A549 (cell line): ENCODE results near the gene SSU72. TPM values are rescaled to one million over a fixed set of nuclear protein-coding genes. Genes with fewer than 3 reads are reported as not detected.

Experiments used
- ATAC-seq, 2 experiments: fragments of 200-7000 bp in 1 of 2; fragments of >200 bp in 1 of 2; cut with Nextera tagmentation in 1 of 2; cut with Tn5 transposase in 1 of 2; 3 replicates each; pipeline versions ENCODE4 v1.8.0 to v1.9.1; 2018 to 2020; ENCODE audit warnings: mild to moderate bottlenecking in 1 of 2, moderate library complexity in 1 of 2
- CTCF ChIA-PET: fragments of 300-600 bp; sonication (Branson Sonifier 250); formaldehyde crosslinking; extraction: SDS; loops from one replicate; lab custom pipeline; 2021; ENCODE audit warnings: antibody characterized with exemption, inconsistent platforms; lab: Yijun Ruan, JAX
- POLR2A ChIA-PET: fragments of 350-600 bp; formaldehyde crosslinking; extraction: SDS; loops from one replicate; lab custom pipeline; 2021; ENCODE audit warnings: antibody characterized with exemption, inconsistent platforms; lab: Yijun Ruan, JAX
- DNase-seq, 2 experiments: peaks; one replicate each; pipeline versions ENCODE4 v3.0.0 to v3.0.0-alpha.2; 2011 to 2016; ENCODE audit warnings: low read depth in 1 of 2, low spot score in 1 of 2
- FAIRE-seq: peaks from 2 replicates; lab custom pipeline; 2011; peaks lifted over from hg19 to GRCh38; lab: Jason Lieb, UNC
- H3K27ac ChIP-seq, 2 experiments: fragments of >200 bp; sonication (Bioruptor Twin); formaldehyde crosslinking; 3 replicates each; pipeline ENCODE4 v1.5.1; 2016 to 2017
- H3K4me1 ChIP-seq: fragments of >200 bp; sonication (Bioruptor Twin); formaldehyde crosslinking; 3 replicates; pipeline ENCODE4 v1.6.1; 2016
- H3K4me2 ChIP-seq: fragments of >200 bp; sonication (Bioruptor Twin); formaldehyde crosslinking; 3 replicates; pipeline ENCODE4 v1.6.1; 2016
- H3K4me3 ChIP-seq: fragments of >200 bp; sonication (Bioruptor Twin); formaldehyde crosslinking; 3 replicates; pipeline ENCODE4 v1.5.1; 2016
- H3K9me3 ChIP-seq: fragments of >200 bp; sonication (Bioruptor Twin); formaldehyde crosslinking; 3 replicates; pipeline ENCODE4 v1.6.1; 2016
- ATOH8 ChIP-seq: fragments of 250-450 bp; sonication (Bioruptor Pico); IDR thresholded peaks from 2 replicates; pipeline ENCODE4 v1.5.0; 2020; ENCODE audit warnings: low read depth, mild to moderate bottlenecking, moderate library complexity
- BCL3 ChIP-seq: fragments of >200 bp; sonication (Bioruptor Twin); formaldehyde crosslinking; IDR thresholded peaks from 3 replicates; pipeline ENCODE4 v1.6.1; 2016
- CBX2 ChIP-seq: fragments of 200-600 bp; sonication (generic); IDR thresholded peaks from 2 replicates; pipeline ENCODE4 v1.6.1; 2016; ENCODE audit warnings: low read depth, mild to moderate bottlenecking, borderline replicate concordance
- CEBPB ChIP-seq, 2 experiments: fragments of >200 bp in 1 of 2; sonication (Bioruptor Twin) in 1 of 2; formaldehyde crosslinking in 1 of 2; IDR thresholded peaks; 2 replicates each; pipeline ENCODE4 v1.6.1; 2012 to 2016
- CHD4 ChIP-seq: fragments of 200-600 bp; sonication (generic); IDR thresholded peaks from 2 replicates; pipeline ENCODE4 v1.6.1; 2016; ENCODE audit warnings: antibody characterized with exemption, mild to moderate bottlenecking, borderline replicate concordance
- E2F6 ChIP-seq: IDR thresholded peaks from 2 replicates; pipeline ENCODE4 v1.6.1; 2012; ENCODE audit warnings: low read depth, borderline replicate concordance
- EP300 ChIP-seq, 2 experiments: fragments of >200 bp; sonication (Bioruptor Twin); formaldehyde crosslinking; IDR thresholded peaks; 2 replicates in 1 of 2; 3 replicates in 1 of 2; pipeline ENCODE4 v1.6.1; 2016 to 2017
- FOSB ChIP-seq: fragments of 250-450 bp; sonication (Bioruptor Pico); IDR thresholded peaks from 2 replicates; pipeline ENCODE4 v1.5.0; 2020; ENCODE audit warnings: mild to moderate bottlenecking, moderate library complexity
- FOXS1 ChIP-seq: fragments of 250-450 bp; sonication (Bioruptor Pico); IDR thresholded peaks from 2 replicates; pipeline ENCODE4 v1.5.0; 2020; ENCODE audit warnings: mild to moderate bottlenecking, moderate library complexity
- HDAC2 ChIP-seq: fragments of 200-600 bp; sonication (generic); IDR thresholded peaks from 2 replicates; pipeline ENCODE4 v1.6.1; 2016
- HES2 ChIP-seq: fragments of >200 bp; sonication (Bioruptor Twin); formaldehyde crosslinking; IDR thresholded peaks from 2 replicates; pipeline ENCODE4 v1.6.1; 2016
- HEYL ChIP-seq: fragments of 250-450 bp; sonication (Bioruptor Pico); IDR thresholded peaks from 2 replicates; pipeline ENCODE4 v1.8.0; 2021; ENCODE audit warnings: mild to moderate bottlenecking, moderate library complexity
- HMGXB4 ChIP-seq: fragments of 250-450 bp; sonication (Bioruptor Pico); IDR thresholded peaks from 2 replicates; pipeline ENCODE4 v1.5.0; 2021; ENCODE audit warnings: mild to moderate bottlenecking, moderate library complexity, borderline replicate concordance
- HOXA7 ChIP-seq: fragments of 250-450 bp; sonication (Bioruptor Pico); IDR thresholded peaks from 2 replicates; pipeline ENCODE4 v1.5.0; 2020; ENCODE audit warnings: mild to moderate bottlenecking, moderate library complexity
- HOXB13 ChIP-seq: fragments of 250-450 bp; sonication (Bioruptor Pico); IDR thresholded peaks from 2 replicates; pipeline ENCODE4 v1.5.0; 2020; ENCODE audit warnings: low read depth, mild to moderate bottlenecking, moderate library complexity
- KDM5A ChIP-seq: fragments of 200-600 bp; sonication (generic); IDR thresholded peaks from 2 replicates; pipeline ENCODE4 v1.6.1; 2016; ENCODE audit warnings: antibody characterized with exemption, mild to moderate bottlenecking
- MAFK ChIP-seq: fragments of 450-650 bp; IDR thresholded peaks from 2 replicates; pipeline ENCODE4 v1.6.1; 2014; ENCODE audit not compliant: partially characterized antibody
- MAZ ChIP-seq: fragments of 150-350 bp; IDR thresholded peaks from 2 replicates; pipeline ENCODE4 v1.6.1; 2014; ENCODE audit warnings: antibody characterized with exemption, low read depth, low read length, borderline replicate concordance
- PHF8 ChIP-seq: fragments of 200-600 bp; sonication (generic); IDR thresholded peaks from 2 replicates; pipeline ENCODE4 v1.6.1; 2016; ENCODE audit warnings: low read depth, mild to moderate bottlenecking, antibody characterized with exemption, moderate library complexity, borderline replicate concordance
- RAD21 ChIP-seq, 2 experiments: fragments of >200 bp in 1 of 2; sonication (Bioruptor Twin) in 1 of 2; formaldehyde crosslinking in 1 of 2; IDR thresholded peaks in 1 of 2; conservative IDR thresholded peaks in 1 of 2; 2 replicates in 1 of 2; 3 replicates in 1 of 2; pipeline ENCODE4 v1.6.1; 2012 to 2018; ENCODE audit warnings: inconsistent platforms in 1 of 2
- RARB ChIP-seq: fragments of 250-450 bp; sonication (Bioruptor Pico); IDR thresholded peaks from 2 replicates; pipeline ENCODE4 v1.8.0; 2021; ENCODE audit warnings: mild to moderate bottlenecking, moderate library complexity
- RFX5 ChIP-seq: fragments of 450-650 bp; IDR thresholded peaks from 2 replicates; pipeline ENCODE4 v1.7.1; 2014; ENCODE audit warnings: antibody characterized with exemption, mild to moderate bottlenecking, moderate library complexity
- RNF2 ChIP-seq: fragments of 200-600 bp; sonication (generic); IDR thresholded peaks from 2 replicates; pipeline ENCODE4 v1.6.1; 2016; ENCODE audit warnings: low read depth, mild to moderate bottlenecking, antibody characterized with exemption, moderate library complexity, borderline replicate concordance
- SMC3 ChIP-seq: fragments of >200 bp; sonication (Bioruptor Twin); formaldehyde crosslinking; IDR thresholded peaks from 3 replicates; pipeline ENCODE4 v1.6.1; 2018; ENCODE audit warnings: inconsistent platforms
- ZNF302 ChIP-seq: fragments of 250-450 bp; sonication (Bioruptor Pico); IDR thresholded peaks from 2 replicates; pipeline ENCODE4 v1.9.0; 2021; ENCODE audit warnings: inconsistent platforms, mild to moderate bottlenecking, moderate library complexity
- ZSCAN20 ChIP-seq: fragments of 250-450 bp; sonication (Bioruptor Pico); IDR thresholded peaks from 2 replicates; pipeline ENCODE4 v1.8.0; 2022; ENCODE audit warnings: mild to moderate bottlenecking, moderate library complexity
- WGBS: methylation state at CpG from one replicate; pipeline ENCODE4 v1.1.6; 2017; ENCODE audit errors: missing lambda C conversion rate; 5-methylcytosine and 5-hydroxymethylcytosine counted together
- polyA plus RNA-seq, 4 experiments: library from polyadenylated mRNA; depleted of rRNA in 3 of 4; stranded (reverse); fragments of >200 nt; fragmentation: RNase III in 1 of 4; extraction: RNeasy Plus Mini Kit Qiagen cat#74134 plus additional on column Dnase treatment in 1 of 4; gene quantifications; 2 replicates in 3 of 4; 3 replicates in 1 of 4; pipeline ENCODE4 v1.2.3, GENCODE V29; 2011 to 2017

SSU72 gene
- polyA plus RNA-seq, 2 of the 4 experiments (the other 2 are of a cell fraction), result 75.3 to 101 TPM

GRCh38 chr1:1531947-1532346 is 42.7 kb downstream of the SSU72 start:
- ChIA-PET POLR2A (no interaction called here), CTCF (no interaction called here)
- Histone ChIP-seq H3K4me2 (no peak overlapping the region), H3K4me1 (no peaks in the 10 kb centered on the region), H3K27ac (no peak overlapping the region), H3K4me3 (no peak overlapping the region), H3K9me3 (no peaks in the 10 kb centered on the region; the same call in 2 of the 3 replicates)
- ATAC-seq, result no peak
- TF ChIP-seq FOSB, result no peak
- no peak for TF ChIP-seq E2F6
- no peak for TF ChIP-seq CHD4
- no peak for TF ChIP-seq PHF8
- no peak for TF ChIP-seq HES2
- TF ChIP-seq MAFK, result no peak
- TF ChIP-seq HDAC2, result no peak
- no peak for TF ChIP-seq ATOH8 (CRISPR knock-in tag)
- TF ChIP-seq ZNF302 (CRISPR knock-in tag), result no peak
- TF ChIP-seq FOXS1 (CRISPR knock-in tag), result no peak
- no peak for TF ChIP-seq RARB (CRISPR knock-in tag)
- TF ChIP-seq RAD21 (conservative IDR thresholded peaks at IDR 0.05 in 1 of 2, IDR thresholded peaks at IDR 0.05 in 1 of 2), result no peak
- no peak for TF ChIP-seq KDM5A
- no peak for FAIRE-seq
- 94% methylated on average over 4 of the region's 4 CpGs for WGBS
- no peak for DNase-seq

- TF ChIP-seq FOXS1 (CRISPR knock-in tag) (no peak), E2F6 (no peak), CBX2 (no peak), HEYL (CRISPR knock-in tag) (no peak), BCL3 (no peak), CHD4 (no peak), HOXA7 (no peak), ZSCAN20 (CRISPR knock-in tag) (no peak), HOXB13 (no peak), RNF2 (no peak), HMGXB4 (CRISPR knock-in tag) (no peak), RAD21 (conservative IDR thresholded peaks at IDR 0.05 in 1 of 2, IDR thresholded peaks at IDR 0.05 in 1 of 2) (no peak), EP300 (IDR thresholded peaks at IDR 0.05) (no peak), MAZ (no peak), RFX5 (no peak), SMC3 (no peak), HES2 (no peak), CEBPB (IDR thresholded peaks at IDR 0.05) (no peak)
- H3K9me3 ChIP-seq, result no peaks in the 10 kb centered on the region; the same call in 2 of the 3 replicates
- H3K27ac ChIP-seq, result no peak overlapping the region
- FAIRE-seq, result no peak
- DNase-seq, result no peak
- no peak overlapping the region for H3K4me3 ChIP-seq
- H3K4me1 ChIP-seq, result no peaks in the 10 kb centered on the region
- POLR2A ChIA-PET, result no interaction called here
- no peak overlapping the region for H3K4me2 ChIP-seq
- ATAC-seq, result no peak
- CTCF ChIA-PET, result no interaction called here
- 87% methylated on average over 3 of the region's 8 CpGs for WGBS
These were observed 44.7 kb downstream of the SSU72 start for GRCh38 chr1:1529936-1530335.
